A673 (cell line): ENCODE measurements around the gene TRPM3. TPM values are rescaled to one million over a fixed set of nuclear protein-coding genes. Genes with fewer than 3 reads are reported as not detected.

Experiments
- BruUV-seq: library from RNA; stranded (reverse); fragments of 400-500 nt; replicated peaks from 2 replicates; lab custom pipeline; 2021; lab: Mats Ljungman, UMichigan
- CTCF ChIA-PET: fragments of 300-600 bp; sonication (Branson Sonifier 250); formaldehyde crosslinking; loops from one replicate; lab custom pipeline; 2022; ENCODE audit warnings: antibody characterized with exemption; lab: Charles Lee
- POLR2A ChIA-PET: fragments of 300-600 bp; sonication (Branson Sonifier 250); formaldehyde crosslinking; loops from one replicate; lab custom pipeline; 2022; ENCODE audit warnings: antibody characterized with exemption; ENCODE audit not compliant: low non-redundant PET; lab: Charles Lee
- DNase-seq: peaks from one replicate; pipeline ENCODE4 v3.0.0-alpha.2; 2015; ENCODE audit warnings: low spot score
- H3K27ac ChIP-seq: fragments of 200-600 bp; sonication (generic); 2 replicates; pipeline ENCODE4 v1.5.1; 2016; ENCODE audit warnings: mixed run types, low read depth, mild to moderate bottlenecking, mixed read lengths, antibody characterized with exemption, low read length; ENCODE audit not compliant: poor library complexity, severe bottlenecking
- H3K27me3 ChIP-seq: fragments of 200-600 bp; sonication (generic); replicated peaks from 2 replicates; pipeline ENCODE4 v1.6.1; 2017; ENCODE audit warnings: mixed run types, low read depth, mild to moderate bottlenecking, mixed read lengths, antibody characterized with exemption, low read length; ENCODE audit not compliant: insufficient read depth, poor library complexity
- H3K36me3 ChIP-seq: fragments of 200-600 bp; sonication (generic); 2 replicates; pipeline ENCODE4 v1.6.1; 2016; ENCODE audit warnings: mixed run types, mild to moderate bottlenecking, mixed read lengths, antibody characterized with exemption, low read length; ENCODE audit not compliant: insufficient read depth, poor library complexity, severe bottlenecking
- H3K4me1 ChIP-seq: fragments of 200-600 bp; sonication (generic); 2 replicates; pipeline ENCODE4 v1.6.1; 2017; ENCODE audit warnings: mixed run types, mild to moderate bottlenecking, mixed read lengths, antibody characterized with exemption, low read length; ENCODE audit not compliant: insufficient read depth, poor library complexity, severe bottlenecking
- H3K4me3 ChIP-seq: fragments of 200-600 bp; sonication (generic); 2 replicates; pipeline ENCODE4 v1.5.1; 2016; ENCODE audit warnings: low read depth, mixed run types, mild to moderate bottlenecking, mixed read lengths, low read length; ENCODE audit not compliant: poor library complexity, severe bottlenecking
- H3K9me3 ChIP-seq: fragments of 200-600 bp; sonication (generic); 2 replicates; pipeline ENCODE4 v1.6.1; 2016; ENCODE audit warnings: mixed run types, low read depth, mild to moderate bottlenecking, mixed read lengths, antibody characterized with exemption, low read length; ENCODE audit not compliant: poor library complexity, severe bottlenecking
- EZH2 ChIP-seq: fragments of 200-600 bp; sonication (generic); IDR thresholded peaks from 2 replicates; pipeline ENCODE4 v1.6.1; 2017; ENCODE audit warnings: borderline replicate concordance, low read depth, mild to moderate bottlenecking, mixed read lengths, antibody characterized with exemption, low read length; ENCODE audit not compliant: poor library complexity, severe bottlenecking
- intact Hi-C: fragments of 100-400 bp; cut with micrococcal nuclease; formaldehyde crosslinking; loops from one replicate; pipeline ENCODE4 v1.10.0; 2022; ENCODE audit not compliant: unreplicated experiment
- total RNA-seq: library from RNA; stranded (reverse); gene quantifications from 2 replicates; pipeline ENCODE4 v1.2.3, GENCODE V29; 2021
- TF ChIP-seq, protein P1 (sequence below): fragments of 300-800, 200-600 bp; sonication (generic); conservative IDR thresholded peaks from 2 replicates; pipeline ENCODE4 v1.5.1; 2017; ENCODE audit warnings: low read depth, mild to moderate bottlenecking, antibody characterized with exemption, low read length, moderate library complexity, mixed read lengths

TRPM3 gene
- total RNA-seq, 1 experiment from 2014 or later: not detected

DNA sequence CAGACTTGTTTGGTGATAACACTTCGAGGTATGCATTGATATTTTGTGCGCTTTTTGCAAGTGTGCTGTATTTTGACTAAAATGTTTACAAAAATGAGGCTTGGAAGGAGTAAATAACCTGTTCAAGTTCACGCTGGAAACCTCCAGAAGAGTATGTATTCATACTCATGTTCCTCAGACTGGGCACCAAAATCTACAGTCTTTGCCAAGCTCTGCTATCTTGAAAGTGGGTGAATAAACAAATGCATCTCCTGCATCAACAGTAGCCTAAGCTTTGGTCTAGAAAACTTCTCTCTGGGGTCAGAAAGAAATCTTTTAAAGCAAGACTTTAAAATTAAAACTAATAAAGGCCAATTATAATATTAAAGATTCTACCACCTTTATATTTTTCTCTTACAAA, 157.9 kb downstream of the TRPM3 start:
- intact Hi-C loops: no loop called here
- Histone ChIP-seq H3K27me3 (no peaks in the 10 kb centered on the region), H3K4me3 (no peak overlapping the region), H3K9me3 (no peaks in the 10 kb centered on the region), H3K27ac (no peak overlapping the region), H3K4me1 (no peaks in the 10 kb centered on the region), H3K36me3 (no peaks in the 10 kb centered on the region)
- BruUV-seq: no TSS peak
- CTCF ChIA-PET: no interaction called here
- POLR2A ChIA-PET: interaction anchor here (0.7 kb wide), 1 partner anchor 284 kb away, joined by 3 read pairs; no protein-coding TSS in a partner anchor
- DNase-seq: no peak
- TF ChIP-seq EZH2: no peak
- TF ChIP-seq, protein P1, sequence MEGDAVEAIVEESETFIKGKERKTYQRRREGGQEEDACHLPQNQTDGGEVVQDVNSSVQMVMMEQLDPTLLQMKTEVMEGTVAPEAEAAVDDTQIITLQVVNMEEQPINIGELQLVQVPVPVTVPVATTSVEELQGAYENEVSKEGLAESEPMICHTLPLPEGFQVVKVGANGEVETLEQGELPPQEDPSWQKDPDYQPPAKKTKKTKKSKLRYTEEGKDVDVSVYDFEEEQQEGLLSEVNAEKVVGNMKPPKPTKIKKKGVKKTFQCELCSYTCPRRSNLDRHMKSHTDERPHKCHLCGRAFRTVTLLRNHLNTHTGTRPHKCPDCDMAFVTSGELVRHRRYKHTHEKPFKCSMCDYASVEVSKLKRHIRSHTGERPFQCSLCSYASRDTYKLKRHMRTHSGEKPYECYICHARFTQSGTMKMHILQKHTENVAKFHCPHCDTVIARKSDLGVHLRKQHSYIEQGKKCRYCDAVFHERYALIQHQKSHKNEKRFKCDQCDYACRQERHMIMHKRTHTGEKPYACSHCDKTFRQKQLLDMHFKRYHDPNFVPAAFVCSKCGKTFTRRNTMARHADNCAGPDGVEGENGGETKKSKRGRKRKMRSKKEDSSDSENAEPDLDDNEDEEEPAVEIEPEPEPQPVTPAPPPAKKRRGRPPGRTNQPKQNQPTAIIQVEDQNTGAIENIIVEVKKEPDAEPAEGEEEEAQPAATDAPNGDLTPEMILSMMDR: no peak

DNA sequence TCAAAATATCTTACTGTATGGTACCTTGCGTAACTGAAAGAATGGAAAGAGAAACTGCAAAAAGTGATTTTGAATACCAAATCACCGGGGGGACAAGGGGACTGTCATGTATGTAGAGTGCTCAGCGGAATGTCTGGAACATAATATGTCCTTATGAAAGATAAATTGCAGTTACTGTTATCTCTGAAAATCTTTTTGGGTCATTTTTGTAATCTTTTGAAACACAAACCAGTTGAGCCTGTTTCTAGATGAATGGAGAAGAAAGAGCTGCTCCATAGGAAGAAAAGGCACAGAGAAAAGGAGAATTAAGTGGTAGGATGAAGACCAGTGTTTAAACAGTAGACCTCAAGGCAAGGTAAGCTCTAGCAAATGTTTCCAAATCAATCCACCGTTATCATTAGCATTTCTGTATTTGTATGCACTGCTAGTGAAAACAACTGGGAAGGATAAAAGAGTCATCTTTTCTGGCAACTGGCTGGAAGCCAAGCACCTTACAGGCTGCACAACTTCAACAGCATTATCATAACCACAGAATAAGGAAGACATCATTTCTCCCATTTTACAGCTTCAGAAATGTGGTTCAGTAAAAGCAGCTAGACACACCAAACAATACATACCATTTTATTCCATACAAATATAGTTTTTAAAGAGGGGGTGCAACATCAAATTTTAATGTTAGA, 158.5 kb downstream of the TRPM3 start:
- Histone ChIP-seq H3K9me3 (no peaks in the 10 kb centered on the region), H3K27me3 (no peaks in the 10 kb centered on the region), H3K27ac (no peak overlapping the region), H3K36me3 (no peaks in the 10 kb centered on the region), H3K4me3 (no peak overlapping the region), H3K4me1 (no peaks in the 10 kb centered on the region)
- TF ChIP-seq EZH2: no peak
- TF ChIP-seq, protein P1: no peak
- no TSS peak for BruUV-seq
- intact Hi-C loops: no loop called here
- no peak for DNase-seq
- ChIA-PET CTCF (no interaction called here), POLR2A (no interaction called here)

DNA sequence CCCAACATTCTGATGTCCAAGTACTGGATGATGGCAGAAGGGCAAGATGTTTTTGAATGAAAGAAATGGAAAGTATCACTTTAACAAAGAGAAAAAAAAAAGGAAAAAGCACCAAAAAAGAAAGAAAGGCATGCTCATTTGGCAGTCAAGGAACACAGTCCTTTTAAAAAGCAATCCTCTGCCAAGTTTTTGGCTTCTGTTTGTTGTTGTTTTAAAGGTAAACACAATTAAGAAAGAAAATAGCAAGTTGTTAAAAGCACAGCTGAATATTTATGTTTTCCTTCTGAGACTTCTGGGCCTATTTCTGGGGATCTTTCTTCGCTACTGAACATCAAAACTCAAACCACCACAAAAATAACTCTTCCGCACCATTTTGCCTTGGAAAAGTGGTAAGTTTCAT, 162.1 kb downstream of the TRPM3 start:
- TF ChIP-seq, protein P1: no peak
- TF ChIP-seq EZH2: no peak
- no peak overlapping the region for H3K27ac ChIP-seq
- no peak overlapping the region for H3K4me3 ChIP-seq
- no peaks in the 10 kb centered on the region for H3K4me1 ChIP-seq
- no peaks in the 10 kb centered on the region for H3K36me3 ChIP-seq
- ChIA-PET POLR2A (no interaction called here), CTCF (no interaction called here)
- DNase-seq: no peak
- H3K27me3 ChIP-seq: no peaks in the 10 kb centered on the region
- H3K9me3 ChIP-seq: no peaks in the 10 kb centered on the region
- no TSS peak for BruUV-seq
- intact Hi-C loops: no loop called here
